Gastrocnemius medialis (tissue), 4 donors: ENCODE results near the gene SRP72. TPM values are rescaled to one million over a fixed set of nuclear protein-coding genes. Genes with fewer than 3 reads are reported as not detected.
A peak's percentile ranks its signal among the peaks of the same experiment; 100 is the strongest.

Source experiments
- ATAC-seq, 2 donors: fragments of 150-250 bp; one replicate each; pipeline ENCODE4 v1.9.1; 2016
- DNase-seq, 2 donors: peaks; one replicate each; pipeline ENCODE4 v3.0.0-alpha.2; 2019
- H3K27ac ChIP-seq, 4 donors: fragments of 200-600 bp; sonication (generic); 1 replicate in 1 of 4; 2 replicates in 3 of 4; pipeline ENCODE4 v1.5.1; 2016 to 2018; ENCODE audit warnings: mild to moderate bottlenecking in 2 of 4, moderate library complexity in 1 of 4
- H3K27me3 ChIP-seq, 3 donors: fragments of 200-600 bp; sonication (generic) in 2 of 3; 1 replicate in 1 of 3; 2 replicates in 2 of 3; pipeline versions ENCODE4 v1.5.1 to v1.6.0; 2016 to 2019; ENCODE audit warnings: mild to moderate bottlenecking in 1 of 3, moderate library complexity in 1 of 3
- H3K36me3 ChIP-seq, 2 donors: fragments of 200-600 bp; sonication (generic) in 1 of 2; one replicate each; pipeline ENCODE4 v1.5.1; 2017 to 2018
- H3K4me1 ChIP-seq, 2 donors: fragments of 200-600 bp; sonication (generic) in 1 of 2; one replicate each; pipeline ENCODE4 v1.5.1; 2016 to 2017; ENCODE audit warnings: mild to moderate bottlenecking in 2 of 2
- H3K4me3 ChIP-seq, 4 donors: fragments of 200-600 bp; sonication (generic) in 3 of 4; 1 replicate in 1 of 4; 2 replicates in 3 of 4; pipeline ENCODE4 v1.5.1; 2016 to 2019; ENCODE audit warnings: mild to moderate bottlenecking in 2 of 4
- H3K9me3 ChIP-seq, 3 donors: fragments of 200-600 bp; sonication (generic) in 2 of 3; 1 replicate in 1 of 3; 2 replicates in 2 of 3; pipeline ENCODE4 v1.5.1; 2016 to 2019
- CTCF ChIP-seq, 5 experiments: fragments of 450-650 bp in 3 of 5; fragments of 200-600 bp in 2 of 5; sonication (generic) in 2 of 5; IDR thresholded peaks in 4 of 5; conservative IDR thresholded peaks in 1 of 5; 1 replicate in 4 of 5; 2 replicates in 1 of 5; pipeline ENCODE4 v1.5.1; 2016 to 2019; ENCODE audit warnings: antibody characterized with exemption in 5 of 5, mild to moderate bottlenecking in 3 of 5, moderate library complexity in 3 of 5
- POLR2A ChIP-seq, 2 donors: fragments of 450-650 bp; IDR thresholded peaks; one replicate each; pipeline ENCODE4 v1.6.1; 2017; ENCODE audit warnings: antibody characterized with exemption in 2 of 2, mild to moderate bottlenecking in 2 of 2, moderate library complexity in 2 of 2
- in situ Hi-C, 4 donors: fragments of 200-750 bp; cut with MboI; loops; one replicate each; pipeline versions ENCODE4 v1.15.0 to v1.8.0; 2017; ENCODE audit warnings: low sequenced_read_pairs in 4 of 4
- intact Hi-C: fragments of 100-400 bp; cut with DNase I; formaldehyde crosslinking; loops from one replicate; pipeline ENCODE4 v1.15.1; 2023; ENCODE audit warnings: low total_unique reads
- total RNA-seq, 4 donors: library from RNA; depleted of rRNA; stranded (reverse); fragments of >200 nt; gene quantifications; one replicate each; pipeline versions ENCODE4 v1.1.0 to v1.2.3, GENCODE V29; 2016

Gene SRP72
- total RNA-seq, 4 donors from 2014 or later = 35.8 to 70.4 (median 53.1) TPM

- H3K27ac ChIP-seq = no peak overlapping the region
- ATAC-seq (no peak), DNase-seq (no peak)
- TF ChIP-seq POLR2A (IDR thresholded peaks at IDR 0.05) = no peak
- no peak for TF ChIP-seq CTCF (IDR thresholded peaks at IDR 0.05 in 4 of 5, conservative IDR thresholded peaks at IDR 0.05 in 1 of 5)
- no peaks in the 10 kb centered on the region for H3K36me3 ChIP-seq
- peaks cover 0 to 3% of the 10 kb centered on the region in 2 donors for H3K4me1 ChIP-seq
- no peaks in the 10 kb centered on the region for H3K9me3 ChIP-seq
- in situ Hi-C loops (no loop called here), intact Hi-C loops (no loop called here)
- no peak overlapping the region for H3K4me3 ChIP-seq
- H3K27me3 ChIP-seq = peaks cover 3 to 6% (median 4%) of the 10 kb centered on the region in 3 donors
Observed at GRCh38 chr4:56535915-56536314, 68.5 kb downstream of the SRP72 start.

GRCh38 chr4:56537147-56537546, 69.7 kb downstream of the SRP72 start:
- in situ Hi-C loops = no loop called here
- peaks cover 0 to 4% (median 3%) of the 10 kb centered on the region in 3 donors for H3K27me3 ChIP-seq
- H3K9me3 ChIP-seq = no peaks in the 10 kb centered on the region
- H3K36me3 ChIP-seq = no peaks in the 10 kb centered on the region
- intact Hi-C loops = no loop called here
- no peaks in the 10 kb centered on the region for H3K4me1 ChIP-seq
- no peak overlapping the region for H3K27ac ChIP-seq
- TF ChIP-seq POLR2A (IDR thresholded peaks at IDR 0.05) = no peak
- no peak for TF ChIP-seq CTCF (IDR thresholded peaks at IDR 0.05 in 4 of 5, conservative IDR thresholded peaks at IDR 0.05 in 1 of 5)
- ATAC-seq (no peak), DNase-seq (no peak)
- H3K4me3 ChIP-seq = no peak overlapping the region

- TF ChIP-seq POLR2A (IDR thresholded peaks at IDR 0.05) (no peak), CTCF (IDR thresholded peaks at IDR 0.05 in 4 of 5, conservative IDR thresholded peaks at IDR 0.05 in 1 of 5) (no peak)
- Histone ChIP-seq H3K9me3 (no peaks in the 10 kb centered on the region), H3K4me1 (peaks cover 0 to 4% of the 10 kb centered on the region in 2 donors), H3K36me3 (no peaks in the 10 kb centered on the region), H3K27me3 (no peaks in the 10 kb centered on the region), H3K4me3 (no peak overlapping the region), H3K27ac (no peak overlapping the region)
- DNase-seq (no peak), ATAC-seq (no peak)
- intact Hi-C loops = loop anchor here (10.0 kb wide), 2 partner anchors 76 to 114 kb away; partner anchors contain the start of gene SRP72
- in situ Hi-C loops = no loop called here
Observed at GRCh38 chr4:56540826-56541225, 73.4 kb downstream of the SRP72 start.

GRCh38 chr4:56544573-56545131, 77.2 kb downstream of the SRP72 start:
- H3K4me1 ChIP-seq = peaks cover 0 to 4% of the 10 kb centered on the region in 2 donors
- no peaks in the 10 kb centered on the region for H3K27me3 ChIP-seq
- no peaks in the 10 kb centered on the region for H3K36me3 ChIP-seq
- H3K9me3 ChIP-seq = no peaks in the 10 kb centered on the region
- peak overlapping the region; percentile 34 to 53 (median 48) for H3K4me3 ChIP-seq
- in situ Hi-C loops = no loop called here
- H3K27ac ChIP-seq = no peak overlapping the region
- no peak for TF ChIP-seq POLR2A (IDR thresholded peaks at IDR 0.05)
- peak; percentile 82 to 98 (median 90) for TF ChIP-seq CTCF (IDR thresholded peaks at IDR 0.05 in 4 of 5, conservative IDR thresholded peaks at IDR 0.05 in 1 of 5)
- DNase-seq (peak; percentile 52 to 56), ATAC-seq (peak; percentile 96 to 97)
- intact Hi-C loops = loop anchor here (1.0 to 10.0 kb wide), 3 partner anchors 80 to 119 kb away; partner anchors contain the start of gene SRP72

- Histone ChIP-seq H3K27ac (no peak overlapping the region), H3K9me3 (no peaks in the 10 kb centered on the region), H3K4me3 (no peak overlapping the region), H3K36me3 (no peaks in the 10 kb centered on the region), H3K4me1 (no peaks in the 10 kb centered on the region), H3K27me3 (no peaks in the 10 kb centered on the region)
- in situ Hi-C loops (no loop called here), intact Hi-C loops (no loop called here)
- no peak for DNase-seq
- ATAC-seq = no peak
- no peak for TF ChIP-seq CTCF (IDR thresholded peaks at IDR 0.05 in 4 of 5, conservative IDR thresholded peaks at IDR 0.05 in 1 of 5)
- TF ChIP-seq POLR2A (IDR thresholded peaks at IDR 0.05) = no peak
Observed at GRCh38 chr4:56550642-56551041, 83.2 kb downstream of the SRP72 start.
